Heart left ventricle (tissue), 13 donors: ENCODE measurements around the gene ABR.

ENCODE experiments used
- POLR2A ChIP-seq, 2 donors: fragments of 450-650 bp; IDR thresholded peaks; one replicate each; pipeline ENCODE4 v1.6.1; 2017; ENCODE audit warnings: antibody characterized with exemption in 2 of 2, mild to moderate bottlenecking in 2 of 2, moderate library complexity in 2 of 2
- TF ChIP-seq, protein P1 (sequence below), 12 donors: fragments of 200-600 bp; sonication (generic) in 4 of 12; IDR thresholded peaks; one replicate each; pipeline versions ENCODE4 v1.5.0 to v1.8.0; 2018 to 2022; ENCODE audit warnings: antibody characterized with exemption in 12 of 12, mild to moderate bottlenecking in 5 of 12
- donor health status: ischemic (EF 13 %, LVEDD 7.1; RV severe dilation, severe dysfunction).
- donor health status: DM: no; HTN: yes; CAD: no.
- donor health status: DM: no; HTN: no; CAD: no.
- donor health status: ischemic (EF 25% LVEDD 6.9; RV normal size, moderate dysfunction).
- donor health status: ischemic (EF 25% LVEDD 5.7; RV mildly dilated, moderate dysfunction).
- donor health status: ischemic (EF 35%, LVEDD 5.7; RV mildly dilated, moderate dysfunction).
- donor health status: nonischemic (EF 11% LVEDD 7.7; RV severe dilation, severe dysfunction).
- donor health status: DM: yes; HTN: yes; CAD: no.
- donor health status: PGD.
- donor health status: ischemic (EF 29% LVEDD 5.4; RV normal size, mild dysfunction).
- donor health status: nonischemic (EF 23%, LVEDD 6.1; RV moderate dilation, normal function).

GRCh38 chr17:1180958-1181752, 1.4 kb upstream of the ABR start:
- no peak for TF ChIP-seq POLR2A (IDR thresholded peaks at IDR 0.05)
- TF ChIP-seq, protein P1, sequence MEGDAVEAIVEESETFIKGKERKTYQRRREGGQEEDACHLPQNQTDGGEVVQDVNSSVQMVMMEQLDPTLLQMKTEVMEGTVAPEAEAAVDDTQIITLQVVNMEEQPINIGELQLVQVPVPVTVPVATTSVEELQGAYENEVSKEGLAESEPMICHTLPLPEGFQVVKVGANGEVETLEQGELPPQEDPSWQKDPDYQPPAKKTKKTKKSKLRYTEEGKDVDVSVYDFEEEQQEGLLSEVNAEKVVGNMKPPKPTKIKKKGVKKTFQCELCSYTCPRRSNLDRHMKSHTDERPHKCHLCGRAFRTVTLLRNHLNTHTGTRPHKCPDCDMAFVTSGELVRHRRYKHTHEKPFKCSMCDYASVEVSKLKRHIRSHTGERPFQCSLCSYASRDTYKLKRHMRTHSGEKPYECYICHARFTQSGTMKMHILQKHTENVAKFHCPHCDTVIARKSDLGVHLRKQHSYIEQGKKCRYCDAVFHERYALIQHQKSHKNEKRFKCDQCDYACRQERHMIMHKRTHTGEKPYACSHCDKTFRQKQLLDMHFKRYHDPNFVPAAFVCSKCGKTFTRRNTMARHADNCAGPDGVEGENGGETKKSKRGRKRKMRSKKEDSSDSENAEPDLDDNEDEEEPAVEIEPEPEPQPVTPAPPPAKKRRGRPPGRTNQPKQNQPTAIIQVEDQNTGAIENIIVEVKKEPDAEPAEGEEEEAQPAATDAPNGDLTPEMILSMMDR (IDR thresholded peaks at IDR 0.05), result no peak
